Embryonic facial prominence (tissue), 1 donor: ENCODE results near the gene FGD6.
"Not testable (repeated sequence)": the region's sequence is repeated elsewhere in the genome, so short reads cannot be mapped to it uniquely, and the experiment has no call there.

Experiments
- DNase-seq: peaks from one replicate; pipeline ENCODE4 v3.0.0-alpha.2; 2016; ENCODE audit errors: extremely low spot score

FGD6 gene

GRCh38 chr12:95234187-95234586, 16.9 kb upstream of the FGD6 start:
- not testable (repeated sequence) for DNase-seq

DNA sequence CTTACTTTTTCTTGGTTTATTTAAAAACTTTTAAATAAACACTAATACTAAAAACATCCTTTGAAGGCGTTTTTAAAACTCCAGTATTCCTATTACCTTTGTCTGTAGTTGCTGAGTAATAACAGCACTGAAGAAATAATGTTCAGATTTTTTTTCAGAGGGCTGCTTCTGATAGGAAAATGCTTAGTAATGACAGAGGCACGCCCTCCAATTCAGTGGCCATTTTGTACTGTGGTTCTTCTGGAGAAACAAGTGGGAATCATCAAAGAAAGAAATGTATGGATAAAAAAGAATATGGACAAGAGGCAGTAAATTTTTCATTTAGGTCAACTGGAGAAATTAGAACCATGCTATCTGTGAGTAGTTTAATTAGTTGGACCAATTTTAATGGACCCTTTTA, 13.9 kb upstream of the FGD6 start:
- no peak for DNase-seq

- no peak for DNase-seq
Measured at GRCh38 chr12:95230313-95230712, 13.0 kb upstream of the FGD6 start.

- no peak for DNase-seq
Measured at GRCh38 chr12:95229636-95230035, 12.4 kb upstream of the FGD6 start.

GRCh38 chr12:95228617-95229016, 11.3 kb upstream of the FGD6 start:
- DNase-seq, result no peak

- DNase-seq, result no peak
Measured at GRCh38 chr12:95227818-95228356, 10.6 kb upstream of the FGD6 start.

DNA sequence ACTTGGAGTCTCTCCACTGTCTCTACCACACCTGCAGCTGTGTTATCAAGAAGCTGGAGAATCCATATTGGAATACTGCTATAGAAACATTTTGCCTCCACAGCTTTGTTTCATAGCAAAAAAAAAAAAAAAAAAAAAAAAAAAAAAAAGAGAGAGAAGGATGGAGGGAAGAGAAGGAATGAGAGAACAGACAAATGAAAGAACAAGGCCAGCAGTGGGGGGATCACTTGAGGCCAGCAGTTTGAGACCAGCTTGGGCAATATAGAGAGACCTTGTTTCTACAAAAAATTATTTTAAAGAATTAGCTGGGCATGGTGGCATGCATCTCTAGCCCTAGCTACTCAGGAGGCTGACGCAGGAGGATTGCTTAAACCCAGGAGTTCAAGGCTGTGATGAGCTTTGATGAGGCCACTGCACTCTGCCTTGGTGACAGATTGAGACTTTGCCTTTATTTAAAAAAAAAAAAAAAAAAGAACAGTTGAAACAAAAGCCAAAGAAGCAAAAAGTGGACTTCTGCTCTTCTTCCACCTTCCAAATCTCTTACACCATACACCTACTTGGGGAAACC, 8.5 kb upstream of the FGD6 start:
- no peak for DNase-seq

- no peak for DNase-seq
Measured at GRCh38 chr12:95224202-95225170, 7.2 kb upstream of the FGD6 start.

DNA sequence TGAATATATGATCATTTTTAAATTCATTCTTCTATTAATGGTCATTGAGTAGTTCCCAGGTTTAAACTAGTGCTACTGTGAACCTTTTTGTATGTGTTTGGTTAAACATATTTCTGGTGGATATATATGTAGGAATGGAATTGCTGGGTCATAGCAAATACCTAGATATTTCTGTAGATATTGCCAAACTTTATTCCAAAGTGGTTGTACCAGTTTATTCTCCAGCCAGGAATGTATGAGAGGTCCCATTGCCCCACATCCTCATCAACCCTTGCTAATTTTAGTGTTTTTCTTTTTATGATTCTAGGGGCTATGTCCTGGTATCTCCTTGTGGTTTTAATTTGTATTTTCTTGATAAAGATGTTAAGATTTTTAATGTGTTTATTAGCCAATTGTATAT, 3.5 kb upstream of the FGD6 start:
- DNase-seq, result no peak

DNA sequence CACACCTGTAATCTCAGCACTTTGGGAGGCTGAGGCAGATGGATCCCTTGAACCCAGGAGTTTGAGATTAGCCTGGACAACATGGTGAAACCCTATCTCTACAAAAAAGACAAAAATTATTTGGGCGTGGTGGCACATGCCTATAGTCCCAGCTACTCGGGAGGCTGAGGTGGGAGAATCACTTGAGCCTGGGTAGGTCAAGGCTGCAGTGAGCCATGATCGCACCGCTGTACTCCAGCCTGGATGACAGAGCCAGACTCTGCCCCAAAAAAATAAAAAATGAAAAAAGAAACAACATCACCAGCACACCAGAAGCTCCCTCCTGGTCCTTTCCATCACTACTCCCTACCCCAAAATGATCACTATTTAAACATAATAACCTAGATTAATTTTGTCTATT, 2.9 kb upstream of the FGD6 start:
- DNase-seq, result no peak

- DNase-seq, result peak; percentile 36
Measured at GRCh38 chr12:95218150-95219133, 1.2 kb upstream of the FGD6 start.

DNA sequence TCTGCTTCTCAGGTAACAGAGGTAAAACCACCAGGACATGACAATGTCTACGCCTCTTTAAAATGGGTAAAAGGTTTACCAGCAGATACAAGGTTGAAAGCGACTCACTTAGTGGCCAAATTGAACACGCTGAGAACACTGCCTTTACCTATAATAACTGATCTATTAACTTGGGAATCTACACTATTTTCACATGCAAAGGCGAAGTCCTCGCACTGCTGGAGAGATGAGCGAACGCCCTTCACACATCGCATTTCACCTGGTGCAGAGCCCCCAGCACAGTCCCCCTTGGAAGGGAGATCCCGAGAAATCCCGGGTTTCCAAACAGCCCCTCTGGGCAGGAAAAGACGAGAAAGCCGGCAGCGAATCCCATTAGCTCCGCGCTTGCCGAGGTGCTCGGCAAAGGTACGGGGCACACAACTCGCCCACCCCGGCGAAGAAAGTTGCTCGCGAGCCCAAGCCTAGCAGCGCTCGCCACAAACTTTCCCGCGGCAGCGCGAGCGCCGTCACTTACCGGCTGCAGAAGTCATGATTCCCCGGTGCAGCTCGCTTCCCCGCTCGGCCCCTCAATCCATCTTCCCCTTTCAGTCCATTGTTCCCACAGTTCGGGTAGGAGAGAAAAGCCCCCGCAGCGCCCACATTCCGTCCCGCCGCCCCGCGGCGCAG, 423 bp downstream of the FGD6 start:
- DNase-seq, result no peak

DNA sequence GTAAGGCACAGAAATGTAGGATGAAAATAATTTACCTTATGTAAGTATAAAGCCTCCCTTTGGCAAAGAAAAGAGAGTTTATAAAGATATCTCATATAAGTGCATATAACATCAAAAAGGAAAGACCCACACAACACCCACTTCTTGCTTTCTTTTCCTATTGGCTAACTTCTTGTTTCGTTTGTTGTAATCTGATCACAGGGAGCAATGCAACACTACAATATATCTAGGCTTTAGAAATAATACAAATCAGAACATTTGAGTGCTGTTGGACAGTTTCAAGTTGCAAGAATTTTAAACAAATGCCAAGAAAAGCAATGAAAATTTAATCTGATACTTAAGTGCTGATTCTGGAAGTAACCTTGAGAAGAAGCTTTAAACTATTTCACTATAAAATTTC, 1.3 kb downstream of the FGD6 start:
- DNase-seq, result no peak

DNA sequence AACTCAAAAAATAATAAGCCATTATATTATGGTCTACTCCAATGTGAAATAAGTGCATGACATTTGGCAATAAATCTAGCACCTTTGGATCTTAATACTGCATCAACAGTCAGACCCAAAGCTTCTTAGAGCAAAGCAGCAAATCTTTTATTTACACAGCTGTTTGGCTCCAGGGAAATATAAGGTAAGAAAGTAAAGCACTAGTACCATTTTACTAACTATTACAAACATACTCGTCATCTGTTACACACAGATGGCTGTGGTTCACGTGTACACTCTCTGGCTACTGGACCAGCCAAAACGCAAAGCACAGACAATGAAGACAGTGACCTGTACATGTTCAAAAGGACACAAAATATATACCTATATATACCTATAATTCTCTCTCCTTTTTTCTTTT, 2.8 kb downstream of the FGD6 start:
- no peak for DNase-seq

- DNase-seq, result no peak
Measured at GRCh38 chr12:95213928-95214327, 3.3 kb downstream of the FGD6 start.

GRCh38 chr12:95213119-95213518, 4.1 kb downstream of the FGD6 start:
- DNase-seq, result no peak

DNA sequence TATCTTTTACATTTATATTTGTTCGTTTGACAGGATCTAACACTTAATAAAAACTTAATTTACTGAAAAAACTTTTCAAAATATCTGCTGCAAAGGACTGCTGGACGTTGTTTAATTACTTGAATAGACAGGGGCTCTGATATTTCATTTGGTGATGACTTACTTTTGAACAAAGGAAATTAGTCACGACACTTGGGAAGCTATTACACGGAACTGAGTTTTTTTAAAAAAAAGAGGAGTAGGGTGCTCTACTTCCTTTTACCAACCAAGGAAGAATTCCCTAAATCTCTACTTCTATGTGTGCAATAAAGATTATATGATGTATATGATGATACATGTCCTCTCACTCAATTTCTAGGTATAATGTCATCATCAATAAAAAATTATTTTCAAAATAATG, 4.7 kb downstream of the FGD6 start:
- DNase-seq, result no peak

- DNase-seq, result no peak
Measured at GRCh38 chr12:95208678-95209077, 8.6 kb downstream of the FGD6 start.

DNA sequence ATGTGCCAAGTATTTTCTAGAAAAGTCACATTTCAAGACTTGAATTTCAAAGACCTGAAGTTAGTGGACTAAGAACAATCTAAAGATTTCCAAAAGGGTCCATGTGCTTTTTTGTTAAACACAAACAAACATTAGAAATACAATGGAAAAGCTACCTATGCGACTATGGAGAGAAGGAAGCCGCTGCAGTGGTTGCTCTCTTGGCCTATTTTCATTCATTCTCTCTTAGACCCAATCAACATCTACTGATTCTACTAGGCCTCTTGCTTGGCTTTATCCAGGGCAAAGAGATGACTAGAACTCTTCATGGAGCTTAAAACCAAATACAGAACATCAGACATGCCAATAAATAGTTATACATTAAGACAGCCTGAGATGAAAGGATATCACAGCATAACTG, 9.9 kb downstream of the FGD6 start:
- no peak for DNase-seq

DNA sequence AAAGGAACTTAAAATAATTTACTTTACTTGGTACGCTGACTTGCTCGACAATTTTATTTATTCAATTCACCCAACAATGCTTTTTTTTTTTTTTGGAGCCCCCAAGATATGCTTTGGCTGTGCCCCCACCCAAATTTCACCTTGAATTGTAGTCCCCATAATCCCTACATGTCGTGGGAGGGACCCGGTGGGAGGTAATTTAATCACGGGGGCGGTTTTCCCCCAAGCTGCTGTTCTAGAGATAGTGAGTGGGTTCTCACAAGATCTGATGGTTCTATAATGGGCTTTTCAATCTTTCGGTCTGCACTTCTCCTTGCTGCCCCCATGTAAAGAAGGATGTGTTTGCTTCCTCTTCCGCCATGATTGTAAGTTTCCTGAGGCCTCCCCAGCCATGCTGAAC, 10.4 kb downstream of the FGD6 start:
- no peak for DNase-seq

- no peak for DNase-seq
Measured at GRCh38 chr12:95205685-95206084, 11.6 kb downstream of the FGD6 start.
